H54 (cell line): ENCODE measurements around the gene PRRC2B.
"Not testable (repeated sequence)": the region's sequence is repeated elsewhere in the genome, so short reads cannot be mapped to it uniquely, and the experiment has no call there.

Source experiments
- DNase-seq: peaks from one replicate; pipeline ENCODE4 v3.0.0; 2011; ENCODE audit warnings: low spot score, mixed read lengths; ENCODE audit not compliant: insufficient read length
- FAIRE-seq: peaks from 3 replicates; lab custom pipeline; 2011; peaks lifted over from hg19 to GRCh38; lab: Jason Lieb, UNC
- POLR2A ChIP-seq: IDR thresholded peaks from 2 replicates; pipeline ENCODE4 v1.6.1; 2011; ENCODE audit warnings: low read depth, mild to moderate bottlenecking, low read length

The PRRC2B gene

GRCh38 chr9:131367450-131367849, 26.4 kb upstream of the PRRC2B start:
- DNase-seq (no peak), FAIRE-seq (no peak)
- no peak for TF ChIP-seq POLR2A

GRCh38 chr9:131370638-131371037, 23.2 kb upstream of the PRRC2B start:
- TF ChIP-seq POLR2A: no peak
- no peak for DNase-seq
- FAIRE-seq: no peak

GRCh38 chr9:131372599-131372973, 21.3 kb upstream of the PRRC2B start:
- FAIRE-seq, DNase-seq: not testable (repeated sequence)

- FAIRE-seq, DNase-seq: not testable (repeated sequence)
Measured at GRCh38 chr9:131374638-131375037, 19.2 kb upstream of the PRRC2B start.

- no peak for TF ChIP-seq POLR2A
- FAIRE-seq: no peak
Measured at GRCh38 chr9:131379056-131379455, 14.8 kb upstream of the PRRC2B start.

GRCh38 chr9:131382850-131383729, 10.8 kb upstream of the PRRC2B start:
- DNase-seq (no peak), FAIRE-seq (no peak)
- no peak for TF ChIP-seq POLR2A

More at GRCh38 chr9:131379056-131379455, 14.8 kb upstream of the PRRC2B start:
- no peak for DNase-seq

- no peak for FAIRE-seq
- DNase-seq: no peak
- no peak for TF ChIP-seq POLR2A
Measured at GRCh38 chr9:131385296-131385695, 8.6 kb upstream of the PRRC2B start.

- TF ChIP-seq POLR2A: no peak
- FAIRE-seq: no peak
- no peak for DNase-seq
Measured at GRCh38 chr9:131386281-131386680, 7.6 kb upstream of the PRRC2B start.

GRCh38 chr9:131387394-131387793, 6.5 kb upstream of the PRRC2B start:
- DNase-seq: no peak
- no peak for TF ChIP-seq POLR2A
- FAIRE-seq: no peak

GRCh38 chr9:131391020-131391419, 2.9 kb upstream of the PRRC2B start:
- DNase-seq (no peak), FAIRE-seq (no peak)
- no peak for TF ChIP-seq POLR2A

GRCh38 chr9:131391504-131391903, 2.4 kb upstream of the PRRC2B start:
- DNase-seq: no peak
- no peak for TF ChIP-seq POLR2A
- no peak for FAIRE-seq

- FAIRE-seq (no peak), DNase-seq (no peak)
- TF ChIP-seq POLR2A: no peak
Measured at GRCh38 chr9:131394464-131395156, 724 bp downstream of the PRRC2B start.

GRCh38 chr9:131395157-131396098, 1.5 kb downstream of the PRRC2B start:
- FAIRE-seq (no peak), DNase-seq (no peak)
- no peak for TF ChIP-seq POLR2A

GRCh38 chr9:131396099-131396479, 2.2 kb downstream of the PRRC2B start:
- FAIRE-seq, DNase-seq: not testable (repeated sequence)
